H1 (cell line): ENCODE results near the gene PLXNA4. TPM values are rescaled to one million over a fixed set of nuclear protein-coding genes. Genes with fewer than 3 reads are reported as not detected.

Experiments used
- CHD2 ChIP-seq: IDR thresholded peaks from 2 replicates; pipeline ENCODE4 v1.6.1; 2012; ENCODE audit warnings: low read length, improper control_type of control experiment
- RBBP5 ChIP-seq: IDR thresholded peaks from 2 replicates; pipeline ENCODE4 v1.7.1; 2012; ENCODE audit warnings: low read depth, mild to moderate bottlenecking, inconsistent platforms, low read length, moderate library complexity, borderline replicate concordance
- polyA plus RNA-seq, 7 experiments: library from polyadenylated mRNA; depleted of rRNA in 3 of 7; stranded (reverse) in 5 of 7; unstranded in 2 of 7; fragments of >200 nt in 5 of 7; fragments of 200-250 nt in 2 of 7; gene quantifications; 1 replicate in 5 of 7; 2 replicates in 1 of 7; 4 replicates in 1 of 7; pipeline versions ENCODE4 v1.2.1 to v1.2.3, GENCODE V29; 2011 to 2013; ENCODE audit warnings: missing spikeins in 2 of 7, mixed read lengths in 2 of 7
- total RNA-seq: library from RNA; stranded (reverse); fragmentation: NEBNext Ultra II Directional; extraction: Animal tissue kit (Norgen Biotek cat#: 25700); gene quantifications from 2 replicates; pipeline ENCODE4 v1.2.1, GENCODE V29; 2021

PLXNA4 gene
- total and polyA plus RNA-seq, 2 of the 8 experiments (the other 6 are each of a cell fraction or from before 2014, with no cell fraction given): 0.76 to 0.79 TPM

DNA sequence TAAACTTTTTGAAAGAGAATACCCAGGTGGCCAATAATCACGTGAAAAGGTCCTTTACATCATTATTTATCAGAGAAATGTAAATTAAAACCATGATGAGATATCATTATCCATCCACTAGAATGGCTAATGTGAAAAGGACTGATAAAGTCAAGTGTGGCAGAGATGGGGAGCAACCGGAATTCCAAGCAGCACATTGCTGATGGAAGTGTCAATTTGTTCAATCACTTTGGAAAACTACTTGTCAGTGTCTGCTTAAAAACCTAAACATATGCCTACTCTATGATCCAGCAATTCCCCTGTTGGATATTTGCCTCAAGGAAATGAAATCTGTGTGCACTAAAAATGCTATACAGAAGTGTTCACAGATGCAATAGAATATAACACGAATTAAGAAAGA, 465.6 kb downstream of the PLXNA4 start (continued):
- no peak for TF ChIP-seq RBBP5
- TF ChIP-seq CHD2: no peak
